ENCODE data around the gene RACGAP1. TPM values are rescaled to one million over a fixed set of nuclear protein-coding genes. Genes with fewer than 3 reads are reported as not detected.
A peak's percentile ranks its signal among the peaks of the same experiment; 100 is the strongest.

RACGAP1 gene
- total RNA-seq, result 10 to 100 TPM; 10.5 to 23.7 (median 13.1) TPM

GRCh38 chr12:50025187-50026059 is at the start of gene RACGAP1:
TSS of gene RACGAP1 (minus strand) at chr12:50025494. CDS start at chr12:50016715, 8,779 bp downstream.
- WGBS, 2 donors (ENCODE audit: low coverage in 1 of 2), result 8 to 34% methylated on average over 5 to 27 of the region's 47 CpGs
- peak within 1 kb of the TSS; percentile 31 to 80 (median 65) for H3K27ac ChIP-seq

GRCh38 chr12:50073712-50074111 is 48.4 kb upstream of the RACGAP1 start:
- no peaks in the 10 kb centered on the region for H3K9me3 ChIP-seq
- no peaks in the 10 kb centered on the region for H3K36me3 ChIP-seq
- no peak overlapping the region for H3K27ac ChIP-seq
- 93% methylated on average over 3 of the region's 10 CpGs; no CpG with 5 or more reads in 1 of the 2 donors for WGBS, 2 donors (ENCODE audit: low coverage in 1 of 2)
- H3K27me3 ChIP-seq, result no peaks in the 10 kb centered on the region
- ATAC-seq, result no peak
- no peak overlapping the region for H3K4me3 ChIP-seq
- H3K4me1 ChIP-seq, result peaks cover 0 to 19% (median 0%) of the 10 kb centered on the region in 3 donors
- no peak for TF ChIP-seq CTCF (IDR thresholded peaks at IDR 0.05)
- no peak for TF ChIP-seq POLR2AphosphoS5 (IDR thresholded peaks at IDR 0.05)
- TF ChIP-seq POLR2A (IDR thresholded peaks at IDR 0.05), result no peak
- no peak for TF ChIP-seq EP300 (IDR thresholded peaks at IDR 0.05)

More at GRCh38 chr12:50025187-50026059, at the start of gene RACGAP1:
- no peaks in the 10 kb centered on the region for H3K27me3 ChIP-seq
- TF ChIP-seq POLR2A (IDR thresholded peaks at IDR 0.05) (no peak), POLR2AphosphoS5 (IDR thresholded peaks at IDR 0.05) (peak; percentile 46)
- H3K9me3 ChIP-seq, result no peaks in the 10 kb centered on the region
- peak; percentile 99 for ATAC-seq
- peaks cover 0 to 20% (median 3%) of the 10 kb centered on the region in 3 donors for H3K4me1 ChIP-seq
- no peaks in the 10 kb centered on the region for H3K36me3 ChIP-seq
- peak within 1 kb of the TSS; percentile 64 to 82 for H3K4me3 ChIP-seq

GRCh38 chr12:50073206-50073605 is 47.9 kb upstream of the RACGAP1 start:
- no peak overlapping the region for H3K4me3 ChIP-seq
- WGBS, 2 donors (ENCODE audit: low coverage in 1 of 2), result 88% methylated on average over 1 of the region's 7 CpGs; no CpG with 5 or more reads in 1 of the 2 donors
- no peaks in the 10 kb centered on the region for H3K27me3 ChIP-seq
- no peak for ATAC-seq
- H3K9me3 ChIP-seq, result no peaks in the 10 kb centered on the region
- H3K4me1 ChIP-seq, result peaks cover 0 to 19% (median 0%) of the 10 kb centered on the region in 3 donors
- TF ChIP-seq CTCF (IDR thresholded peaks at IDR 0.05) (no peak), EP300 (IDR thresholded peaks at IDR 0.05) (no peak), POLR2A (IDR thresholded peaks at IDR 0.05) (no peak), POLR2AphosphoS5 (IDR thresholded peaks at IDR 0.05) (no peak)
- H3K27ac ChIP-seq, result no peak overlapping the region
- no peaks in the 10 kb centered on the region for H3K36me3 ChIP-seq

GRCh38 chr12:50072198-50072907 is 47.1 kb upstream of the RACGAP1 start:
- Histone ChIP-seq H3K4me3 (no peak overlapping the region), H3K27me3 (no peaks in the 10 kb centered on the region), H3K9me3 (no peaks in the 10 kb centered on the region), H3K4me1 (peaks cover 0 to 19% (median 0%) of the 10 kb centered on the region in 3 donors), H3K27ac (no peak overlapping the region), H3K36me3 (no peaks in the 10 kb centered on the region)
- TF ChIP-seq EP300 (IDR thresholded peaks at IDR 0.05), result no peak
- TF ChIP-seq CTCF (IDR thresholded peaks at IDR 0.05), result no peak
- no peak for TF ChIP-seq POLR2AphosphoS5 (IDR thresholded peaks at IDR 0.05)
- TF ChIP-seq POLR2A (IDR thresholded peaks at IDR 0.05), result no peak
- 50 to 51% methylated on average over 1 to 6 of the region's 10 CpGs for WGBS, 2 donors (ENCODE audit: low coverage in 1 of 2)
- no peak for ATAC-seq

- Histone ChIP-seq H3K4me1 (peaks cover 0 to 30% (median 0%) of the 10 kb centered on the region in 3 donors), H3K9me3 (no peaks in the 10 kb centered on the region), H3K27ac (no peak overlapping the region), H3K36me3 (no peaks in the 10 kb centered on the region), H3K4me3 (no peak overlapping the region), H3K27me3 (no peaks in the 10 kb centered on the region)
- WGBS, 2 donors (ENCODE audit: low coverage in 1 of 2), result 40 to 53% methylated on average over 6 to 8 of the region's 9 CpGs
- ATAC-seq, result peak; percentile 73
- TF ChIP-seq POLR2AphosphoS5 (IDR thresholded peaks at IDR 0.05) (peak; percentile 11), CTCF (IDR thresholded peaks at IDR 0.05) (peak; percentile 90 to 96 (median 94)), EP300 (IDR thresholded peaks at IDR 0.05) (no peak), POLR2A (IDR thresholded peaks at IDR 0.05) (no peak)
Observed at GRCh38 chr12:50070314-50071060, 45.2 kb upstream of the RACGAP1 start.

Data from gastroesophageal sphincter (tissue), 4 donors.